ENCODE measurements around the gene FAM187B. TPM values are rescaled to one million over a fixed set of nuclear protein-coding genes. Genes with fewer than 3 reads are reported as not detected.
"Not testable (repeated sequence)": the region's sequence is repeated elsewhere in the genome, so short reads cannot be mapped to it uniquely, and the experiment has no call there.

Gene FAM187B
- polyA plus RNA-seq, 1 donor: not detected

GRCh38 chr19:35249146-35249847 lies 20.8 kb upstream of the FAM187B start:
- Histone ChIP-seq H3K27me3 (ENCODE audit: control insufficient read depth, insufficient read depth, low read length) (peaks cover 12% of the 10 kb centered on the region), H3K27ac (ENCODE audit: low read length) (peak overlapping the region; percentile 97), H3K36me3 (ENCODE audit: control insufficient read depth, insufficient read depth, low read length) (peaks cover 22% of the 10 kb centered on the region), H3K9me3 (ENCODE audit: control insufficient read depth, low read depth, low read length) (peaks cover 3% of the 10 kb centered on the region), H3K4me3 (ENCODE audit: low read length) (peak overlapping the region; percentile 89), H3K4me1 (ENCODE audit: control insufficient read depth, insufficient read depth, low read length) (peaks cover 11% of the 10 kb centered on the region)
- peak in 1 of 2 donors; percentile 38 for DNase-seq
- no CpG with 5 or more reads among the region's 39 CpGs for WGBS (ENCODE audit: insufficient coverage, low lambda C conversion rate)

- Histone ChIP-seq H3K36me3 (ENCODE audit: control insufficient read depth, insufficient read depth, low read length) (peaks cover 17% of the 10 kb centered on the region), H3K27me3 (ENCODE audit: control insufficient read depth, insufficient read depth, low read length) (peaks cover 12% of the 10 kb centered on the region), H3K9me3 (ENCODE audit: control insufficient read depth, low read depth, low read length) (peaks cover 3% of the 10 kb centered on the region), H3K4me1 (ENCODE audit: control insufficient read depth, insufficient read depth, low read length) (peaks cover 11% of the 10 kb centered on the region), H3K27ac (ENCODE audit: low read length) (peak within 1 kb of the TSS; percentile 97), H3K4me3 (ENCODE audit: low read length) (peak within 1 kb of the TSS; percentile 89)
- DNase-seq: peak; percentile 93 to 98
- no CpG with 5 or more reads among the region's 69 CpGs for WGBS (ENCODE audit: insufficient coverage, low lambda C conversion rate)
These were observed 20.0 kb upstream of the FAM187B start, which contains the start of gene LSR for GRCh38 chr19:35248310-35249145. Gene LSR (plus strand): TSS chr19:35249002. CDS start chr19:35249023, 21 bp downstream.

DNA sequence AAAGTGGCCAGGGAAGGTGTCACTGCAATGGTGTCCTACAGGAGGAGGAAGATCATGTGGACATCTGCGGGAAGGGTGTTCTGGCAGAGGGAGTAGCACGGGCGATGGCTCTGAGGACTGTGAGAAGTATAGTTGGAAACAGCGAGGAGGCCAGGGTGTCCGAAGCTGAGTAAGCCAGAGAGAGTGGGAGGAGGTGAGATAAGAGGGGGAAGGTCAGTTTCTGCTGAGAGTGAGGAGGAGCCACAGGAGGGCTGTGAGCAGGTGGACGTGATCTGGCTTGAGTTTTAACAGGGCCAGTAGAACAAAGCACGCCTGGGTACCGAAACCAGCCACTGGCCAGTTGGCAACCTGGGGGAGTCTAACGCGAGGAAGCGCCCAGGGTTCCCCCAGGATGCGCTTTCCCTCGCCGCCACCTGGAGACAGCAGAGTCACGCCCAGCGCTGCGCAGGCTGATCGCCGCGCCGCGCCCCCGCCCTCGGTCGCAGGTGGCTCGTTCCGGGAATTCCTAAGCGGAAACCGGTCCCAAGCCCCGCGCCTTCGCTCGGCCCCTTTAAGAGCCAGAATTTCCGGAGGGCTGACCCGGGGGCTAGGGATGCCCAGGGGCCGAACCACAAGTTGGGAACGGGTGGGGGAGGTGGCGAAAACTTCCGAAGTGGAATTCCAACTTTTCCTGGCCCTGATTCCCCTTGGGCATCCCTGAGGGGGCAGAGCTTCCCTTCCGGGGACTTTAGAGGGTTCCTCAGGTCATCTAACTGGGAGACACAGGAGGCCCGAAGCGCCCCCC lies 19.2 kb upstream of the FAM187B start:
- Histone ChIP-seq H3K4me1 (ENCODE audit: control insufficient read depth, insufficient read depth, low read length) (peaks cover 11% of the 10 kb centered on the region), H3K4me3 (ENCODE audit: low read length) (peak overlapping the region; percentile 89), H3K27me3 (ENCODE audit: control insufficient read depth, insufficient read depth, low read length) (peaks cover 12% of the 10 kb centered on the region), H3K27ac (ENCODE audit: low read length) (peak overlapping the region; percentile 97), H3K9me3 (ENCODE audit: control insufficient read depth, low read depth, low read length) (peaks cover 3% of the 10 kb centered on the region), H3K36me3 (ENCODE audit: control insufficient read depth, insufficient read depth, low read length) (peaks cover 13% of the 10 kb centered on the region)
- 0% methylated on average over 1 of the region's 42 CpGs for WGBS (ENCODE audit: insufficient coverage, low lambda C conversion rate)
- peak; percentile 94 to 97 for DNase-seq

DNA sequence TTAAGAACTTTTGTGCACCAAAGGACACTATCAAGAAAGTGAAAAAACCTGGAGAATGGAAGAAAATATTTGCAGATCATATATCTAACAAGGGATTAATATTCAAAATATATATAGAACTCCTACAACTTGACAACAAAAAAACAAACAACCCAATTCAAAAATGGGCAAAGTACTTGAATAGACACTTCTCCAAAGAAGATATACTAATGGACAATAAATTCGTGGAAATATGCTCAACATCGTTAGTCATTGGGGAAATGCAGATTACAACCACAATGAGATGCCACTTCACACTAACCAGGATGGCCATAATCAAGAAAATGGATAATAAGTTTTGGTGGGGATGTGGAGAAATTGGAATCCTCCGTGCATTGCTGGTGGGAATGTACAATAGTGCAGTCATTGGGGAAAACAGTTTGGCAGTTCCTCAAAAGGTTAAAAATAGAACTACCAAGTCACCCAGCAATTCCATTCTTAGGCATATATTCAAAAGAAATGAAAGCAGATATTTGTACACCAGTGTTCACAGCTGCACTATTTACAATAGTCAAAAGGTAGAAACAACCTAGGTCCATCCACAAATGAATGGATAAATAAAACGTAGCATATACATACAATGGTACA lies 18.0 kb upstream of the FAM187B start:
- 94% methylated on average over 3 of the region's 4 CpGs for WGBS (ENCODE audit: insufficient coverage, low lambda C conversion rate)
- Histone ChIP-seq H3K27me3 (ENCODE audit: control insufficient read depth, insufficient read depth, low read length) (peaks cover 12% of the 10 kb centered on the region), H3K27ac (ENCODE audit: low read length) (no peak overlapping the region)

GRCh38 chr19:35241417-35241816 lies 12.9 kb upstream of the FAM187B start:
- Histone ChIP-seq H3K4me1 (ENCODE audit: control insufficient read depth, insufficient read depth, low read length) (no peaks in the 10 kb centered on the region), H3K36me3 (ENCODE audit: control insufficient read depth, insufficient read depth, low read length) (no peaks in the 10 kb centered on the region), H3K27ac (ENCODE audit: low read length) (no peak overlapping the region), H3K4me3 (ENCODE audit: low read length) (no peak overlapping the region), H3K27me3 (ENCODE audit: control insufficient read depth, insufficient read depth, low read length) (no peaks in the 10 kb centered on the region), H3K9me3 (ENCODE audit: control insufficient read depth, low read depth, low read length) (no peaks in the 10 kb centered on the region)
- DNase-seq: no peak
- WGBS (ENCODE audit: insufficient coverage, low lambda C conversion rate): 100% methylated on average over 1 of the region's 1 CpG

More for the DNA sequence above, 18.0 kb upstream of the FAM187B start:
- H3K9me3 ChIP-seq (ENCODE audit: control insufficient read depth, low read depth, low read length): peaks cover 3% of the 10 kb centered on the region
- H3K4me1 ChIP-seq (ENCODE audit: control insufficient read depth, insufficient read depth, low read length): peaks cover 11% of the 10 kb centered on the region
- no peak for DNase-seq
- H3K36me3 ChIP-seq (ENCODE audit: control insufficient read depth, insufficient read depth, low read length): peaks cover 12% of the 10 kb centered on the region
- H3K4me3 ChIP-seq (ENCODE audit: low read length): no peak overlapping the region

DNA sequence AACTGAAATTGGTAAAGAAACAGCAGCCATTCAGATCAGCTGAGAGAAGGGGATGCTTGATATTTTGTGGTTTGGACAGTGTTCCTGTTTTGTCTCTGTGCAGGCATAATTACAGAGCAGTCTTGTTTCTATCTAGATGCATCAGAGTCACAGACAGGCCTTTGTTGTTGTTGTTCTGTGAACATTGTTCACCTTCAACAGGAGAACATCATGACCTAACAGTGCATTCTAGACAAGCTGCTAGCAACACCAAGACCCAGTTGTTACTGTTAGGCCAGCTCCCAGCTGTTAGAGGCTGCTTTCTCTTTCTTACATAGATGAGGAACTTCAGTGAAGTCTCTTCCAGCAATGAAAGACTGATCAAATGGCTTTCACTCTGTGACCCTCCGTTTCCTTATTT lies 11.8 kb upstream of the FAM187B start:
- Histone ChIP-seq H3K4me1 (ENCODE audit: control insufficient read depth, insufficient read depth, low read length) (no peaks in the 10 kb centered on the region), H3K36me3 (ENCODE audit: control insufficient read depth, insufficient read depth, low read length) (no peaks in the 10 kb centered on the region), H3K27me3 (ENCODE audit: control insufficient read depth, insufficient read depth, low read length) (no peaks in the 10 kb centered on the region), H3K4me3 (ENCODE audit: low read length) (no peak overlapping the region), H3K27ac (ENCODE audit: low read length) (no peak overlapping the region), H3K9me3 (ENCODE audit: control insufficient read depth, low read depth, low read length) (no peaks in the 10 kb centered on the region)
- DNase-seq: no peak
- no CpG with 5 or more reads among the region's 1 CpG for WGBS (ENCODE audit: insufficient coverage, low lambda C conversion rate)

DNA sequence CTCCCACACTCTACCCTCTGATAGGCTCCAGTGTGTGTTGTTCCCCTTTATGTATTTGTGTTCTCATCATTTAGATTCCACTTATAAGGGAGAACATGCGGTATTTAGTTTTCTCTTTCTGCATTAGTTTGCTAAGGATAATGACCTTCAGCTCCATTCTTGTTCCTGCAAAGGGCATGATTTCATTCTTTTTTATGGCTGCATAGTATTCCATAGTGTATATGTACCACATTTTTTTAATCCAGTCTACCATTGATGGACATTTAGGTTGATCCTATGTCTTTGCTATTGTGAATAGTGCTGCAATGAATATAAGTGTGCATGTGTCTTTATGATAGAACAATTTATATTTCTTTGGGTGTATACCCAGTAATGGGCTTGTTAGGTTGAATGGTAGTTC lies 11.1 kb upstream of the FAM187B start:
- H3K27ac ChIP-seq (ENCODE audit: low read length); H3K4me3 ChIP-seq (ENCODE audit: low read length); DNase-seq; H3K27me3 ChIP-seq (ENCODE audit: control insufficient read depth, insufficient read depth, low read length); H3K4me1 ChIP-seq (ENCODE audit: control insufficient read depth, insufficient read depth, low read length); H3K9me3 ChIP-seq (ENCODE audit: control insufficient read depth, low read depth, low read length); H3K36me3 ChIP-seq (ENCODE audit: control insufficient read depth, insufficient read depth, low read length): not testable (repeated sequence)
- WGBS (ENCODE audit: insufficient coverage, low lambda C conversion rate): no CpG with 5 or more reads among the region's 1 CpG

DNA sequence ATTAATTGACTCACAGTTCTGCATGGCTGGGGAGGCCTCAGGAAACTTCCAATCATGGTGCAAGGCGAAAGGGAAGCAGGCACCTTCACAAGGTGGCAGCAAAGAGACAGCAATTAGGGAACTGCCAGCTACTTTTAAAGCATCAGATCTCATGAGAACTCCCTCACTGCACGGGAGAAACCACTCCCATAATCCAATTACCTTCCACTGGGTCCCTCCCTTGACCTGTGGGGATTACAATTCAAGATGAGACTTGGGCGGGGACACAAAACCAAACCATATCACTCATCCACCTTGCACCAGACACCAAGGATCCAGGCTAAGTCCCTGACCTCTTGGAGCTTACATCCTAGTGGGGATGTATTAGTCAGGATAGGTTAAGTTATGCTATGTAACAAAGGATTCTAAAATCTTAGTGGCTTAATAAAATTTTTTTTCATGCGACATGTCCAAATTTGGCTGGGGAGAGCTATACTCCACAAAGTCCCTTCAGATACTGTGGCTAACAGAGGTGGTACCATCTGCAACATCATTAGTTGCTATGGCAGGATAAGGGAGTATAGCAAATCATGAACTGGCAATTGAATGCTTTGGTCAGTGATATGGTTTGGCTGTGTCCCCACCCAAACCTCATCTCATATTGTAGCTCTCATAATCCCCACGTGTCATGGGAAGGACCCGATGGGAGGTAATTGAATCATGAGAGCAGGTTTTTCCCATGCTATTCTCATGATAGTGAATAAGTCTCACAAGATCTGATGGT lies 8.3 kb upstream of the FAM187B start:
- no peak overlapping the region for H3K4me3 ChIP-seq (ENCODE audit: low read length)
- no peak for DNase-seq
- WGBS (ENCODE audit: insufficient coverage, low lambda C conversion rate): no CpG with 5 or more reads among the region's 6 CpGs
- H3K36me3 ChIP-seq (ENCODE audit: control insufficient read depth, insufficient read depth, low read length): no peaks in the 10 kb centered on the region
- H3K27me3 ChIP-seq (ENCODE audit: control insufficient read depth, insufficient read depth, low read length): no peaks in the 10 kb centered on the region
- H3K4me1 ChIP-seq (ENCODE audit: control insufficient read depth, insufficient read depth, low read length): no peaks in the 10 kb centered on the region
- no peaks in the 10 kb centered on the region for H3K9me3 ChIP-seq (ENCODE audit: control insufficient read depth, low read depth, low read length)
- H3K27ac ChIP-seq (ENCODE audit: low read length): no peak overlapping the region

DNA sequence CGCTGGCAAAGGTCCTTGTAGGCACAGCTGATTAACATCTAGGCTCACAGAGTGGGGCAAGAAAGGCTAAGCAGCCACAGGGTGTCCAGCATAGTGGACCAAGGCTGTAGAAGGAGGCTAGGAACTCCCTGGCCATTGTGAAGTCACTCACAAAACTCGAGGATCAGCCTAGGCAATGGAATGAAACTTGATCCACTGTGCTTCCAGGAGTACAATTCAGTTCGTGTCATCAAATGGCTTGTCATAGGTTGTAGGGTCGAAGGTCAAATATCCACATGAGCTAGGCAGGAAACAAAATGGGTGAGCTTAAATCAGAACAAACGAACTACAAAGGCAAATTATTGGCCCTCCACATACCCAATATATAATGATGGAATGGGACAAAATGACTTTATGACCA lies 4.4 kb upstream of the FAM187B start:
- H3K4me3 ChIP-seq (ENCODE audit: low read length): no peak overlapping the region
- 75% methylated on average over 2 of the region's 5 CpGs for WGBS (ENCODE audit: insufficient coverage, low lambda C conversion rate)
- H3K27ac ChIP-seq (ENCODE audit: low read length): no peak overlapping the region
- H3K9me3 ChIP-seq (ENCODE audit: control insufficient read depth, low read depth, low read length): no peaks in the 10 kb centered on the region
- no peaks in the 10 kb centered on the region for H3K4me1 ChIP-seq (ENCODE audit: control insufficient read depth, insufficient read depth, low read length)
- peak in 1 of 2 donors; percentile 33 for DNase-seq
- no peaks in the 10 kb centered on the region for H3K27me3 ChIP-seq (ENCODE audit: control insufficient read depth, insufficient read depth, low read length)
- H3K36me3 ChIP-seq (ENCODE audit: control insufficient read depth, insufficient read depth, low read length): no peaks in the 10 kb centered on the region

All from large intestine (tissue), 3 donors.